ENCODE data around the gene WDR90.

The WDR90 gene

GRCh38 chr16:681746-682427 is 32.7 kb downstream of the WDR90 start:
- TF ChIP-seq CTCF (IDR thresholded peaks at IDR 0.05; ENCODE audit: insufficient read depth, low read depth, low read length, missing control alignments), result no peak
- no peak overlapping the region for H3K4me3 ChIP-seq (ENCODE audit: low read depth, low read length)
- no peak for DNase-seq (ENCODE audit: low read depth)

GRCh38 chr16:682493-683395 is 33.6 kb downstream of the WDR90 start:
- no peak for DNase-seq (ENCODE audit: low read depth)
- TF ChIP-seq CTCF (IDR thresholded peaks at IDR 0.05; ENCODE audit: insufficient read depth, low read depth, low read length, missing control alignments), result no peak
- peak overlapping the region; percentile 54 for H3K4me3 ChIP-seq (ENCODE audit: low read depth, low read length)

- no peak for TF ChIP-seq CTCF (IDR thresholded peaks at IDR 0.05; ENCODE audit: insufficient read depth, low read depth, low read length, missing control alignments)
- DNase-seq (ENCODE audit: low read depth), result peak; percentile 41
- peak overlapping the region; percentile 54 for H3K4me3 ChIP-seq (ENCODE audit: low read depth, low read length)
These were observed 34.4 kb downstream of the WDR90 start for GRCh38 chr16:683396-684070.

GRCh38 chr16:684071-684794 is 35.1 kb downstream of the WDR90 start, which contains the start of gene JMJD8:
JMJD8 (minus strand) TSS chr16:684334; CDS start chr16:684319, 15 bp downstream.
- TF ChIP-seq CTCF (IDR thresholded peaks at IDR 0.05; ENCODE audit: insufficient read depth, low read depth, low read length, missing control alignments), result no peak

GRCh38 chr16:684961-685696 is 36.0 kb downstream of the WDR90 start:
- TF ChIP-seq CTCF (IDR thresholded peaks at IDR 0.05; ENCODE audit: insufficient read depth, low read depth, low read length, missing control alignments), result no peak
- H3K4me3 ChIP-seq (ENCODE audit: low read depth, low read length), result no peak overlapping the region
- DNase-seq (ENCODE audit: low read depth), result no peak

More at GRCh38 chr16:684071-684794, 35.1 kb downstream of the WDR90 start, which contains the start of gene JMJD8:
- H3K4me3 ChIP-seq (ENCODE audit: low read depth, low read length), result peak within 1 kb of the TSS; percentile 54
- peak; percentile 98 for DNase-seq (ENCODE audit: low read depth)

Data from GM12865 (cell line).